ENCODE measurements around the gene ZDHHC11. TPM values are rescaled to one million over a fixed set of nuclear protein-coding genes. Genes with fewer than 3 reads are reported as not detected.
"Not testable (repeated sequence)": the region's sequence is repeated elsewhere in the genome, so short reads cannot be mapped to it uniquely, and the experiment has no call there.

The ZDHHC11 gene
- total RNA-seq, 1 donor from 2014 or later, result 1.5 TPM

DNA sequence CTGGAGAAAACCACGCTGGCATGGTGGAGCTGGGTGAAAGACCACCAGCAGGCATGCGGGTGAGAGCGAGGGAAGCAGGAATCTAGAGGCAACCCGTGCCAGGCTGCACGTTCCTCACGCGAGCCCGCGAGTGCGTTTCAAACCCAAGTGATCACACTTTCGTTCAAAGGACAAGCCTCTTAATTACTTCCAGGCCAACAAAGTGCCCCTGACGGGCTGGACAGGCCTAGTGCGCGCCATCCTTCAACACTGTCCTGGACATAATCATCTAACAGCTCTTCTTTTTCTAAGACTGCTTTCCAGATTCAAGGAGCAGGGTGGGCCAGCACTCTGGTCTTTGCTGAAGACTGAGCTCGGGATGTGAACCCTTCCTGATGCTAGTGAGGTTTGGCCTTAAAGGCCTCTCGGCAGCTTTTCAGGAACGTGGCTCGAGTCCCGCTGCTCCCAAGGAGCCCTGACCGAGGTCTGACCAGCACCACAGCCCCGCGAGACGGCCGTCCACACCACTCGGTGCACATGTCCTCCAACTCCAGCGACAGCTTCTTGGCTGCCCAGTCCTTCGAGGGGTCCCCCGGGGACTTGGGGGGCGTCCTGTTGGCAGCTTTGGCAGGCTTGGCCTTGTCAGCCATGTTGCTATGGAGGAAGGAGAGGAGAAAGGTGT is 81.2 kb downstream of the ZDHHC11 start:
- H3K4me3 ChIP-seq (ENCODE audit: low read depth, low read length); DNase-seq (ENCODE audit: low read depth): not testable (repeated sequence)

GRCh38 chr5:766666-767431 is 83.9 kb downstream of the ZDHHC11 start:
- TF ChIP-seq, protein P1, sequence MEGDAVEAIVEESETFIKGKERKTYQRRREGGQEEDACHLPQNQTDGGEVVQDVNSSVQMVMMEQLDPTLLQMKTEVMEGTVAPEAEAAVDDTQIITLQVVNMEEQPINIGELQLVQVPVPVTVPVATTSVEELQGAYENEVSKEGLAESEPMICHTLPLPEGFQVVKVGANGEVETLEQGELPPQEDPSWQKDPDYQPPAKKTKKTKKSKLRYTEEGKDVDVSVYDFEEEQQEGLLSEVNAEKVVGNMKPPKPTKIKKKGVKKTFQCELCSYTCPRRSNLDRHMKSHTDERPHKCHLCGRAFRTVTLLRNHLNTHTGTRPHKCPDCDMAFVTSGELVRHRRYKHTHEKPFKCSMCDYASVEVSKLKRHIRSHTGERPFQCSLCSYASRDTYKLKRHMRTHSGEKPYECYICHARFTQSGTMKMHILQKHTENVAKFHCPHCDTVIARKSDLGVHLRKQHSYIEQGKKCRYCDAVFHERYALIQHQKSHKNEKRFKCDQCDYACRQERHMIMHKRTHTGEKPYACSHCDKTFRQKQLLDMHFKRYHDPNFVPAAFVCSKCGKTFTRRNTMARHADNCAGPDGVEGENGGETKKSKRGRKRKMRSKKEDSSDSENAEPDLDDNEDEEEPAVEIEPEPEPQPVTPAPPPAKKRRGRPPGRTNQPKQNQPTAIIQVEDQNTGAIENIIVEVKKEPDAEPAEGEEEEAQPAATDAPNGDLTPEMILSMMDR (conservative IDR thresholded peaks at IDR 0.05; ENCODE audit: low read depth, low read length), result no peak
- H3K4me3 ChIP-seq (ENCODE audit: low read depth, low read length), result no peak overlapping the region
- DNase-seq (ENCODE audit: low read depth), result no peak

DNA sequence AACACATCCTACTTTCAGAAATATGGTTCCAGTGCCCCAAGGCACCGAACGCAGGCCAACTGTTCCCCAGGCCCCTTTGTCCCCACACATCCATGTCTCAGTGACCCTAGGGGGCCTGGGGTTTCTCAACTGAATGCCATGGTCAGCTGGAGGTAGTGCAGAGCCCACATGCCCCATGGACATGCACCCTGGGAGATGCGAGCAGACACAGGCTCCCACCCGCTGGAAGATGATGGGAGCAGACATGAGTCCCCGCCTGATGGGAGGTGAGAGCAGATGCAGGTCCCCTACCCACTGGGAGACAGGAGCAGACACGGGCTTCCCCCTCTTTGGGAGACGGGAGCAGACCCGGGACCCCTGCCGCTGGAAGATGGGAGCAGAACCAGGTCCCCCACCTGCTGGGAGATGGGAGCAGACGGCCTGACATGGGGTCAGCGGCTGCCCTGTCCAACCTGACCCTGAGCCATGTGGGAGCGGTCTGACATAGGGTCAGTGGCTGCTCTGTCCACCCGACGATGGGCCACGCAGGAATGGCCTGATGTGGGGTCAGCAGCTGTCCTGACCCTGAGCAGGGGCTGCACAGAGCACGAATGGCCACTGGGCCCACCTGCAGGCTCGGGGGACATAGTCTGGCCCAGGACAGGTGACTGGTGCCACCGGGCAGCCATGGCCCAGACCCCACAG is 84.7 kb downstream of the ZDHHC11 start:
- TF ChIP-seq, protein P1 (conservative IDR thresholded peaks at IDR 0.05; ENCODE audit: low read depth, low read length), result no peak
- no peak overlapping the region for H3K4me3 ChIP-seq (ENCODE audit: low read depth, low read length)
- no peak for DNase-seq (ENCODE audit: low read depth)

DNA sequence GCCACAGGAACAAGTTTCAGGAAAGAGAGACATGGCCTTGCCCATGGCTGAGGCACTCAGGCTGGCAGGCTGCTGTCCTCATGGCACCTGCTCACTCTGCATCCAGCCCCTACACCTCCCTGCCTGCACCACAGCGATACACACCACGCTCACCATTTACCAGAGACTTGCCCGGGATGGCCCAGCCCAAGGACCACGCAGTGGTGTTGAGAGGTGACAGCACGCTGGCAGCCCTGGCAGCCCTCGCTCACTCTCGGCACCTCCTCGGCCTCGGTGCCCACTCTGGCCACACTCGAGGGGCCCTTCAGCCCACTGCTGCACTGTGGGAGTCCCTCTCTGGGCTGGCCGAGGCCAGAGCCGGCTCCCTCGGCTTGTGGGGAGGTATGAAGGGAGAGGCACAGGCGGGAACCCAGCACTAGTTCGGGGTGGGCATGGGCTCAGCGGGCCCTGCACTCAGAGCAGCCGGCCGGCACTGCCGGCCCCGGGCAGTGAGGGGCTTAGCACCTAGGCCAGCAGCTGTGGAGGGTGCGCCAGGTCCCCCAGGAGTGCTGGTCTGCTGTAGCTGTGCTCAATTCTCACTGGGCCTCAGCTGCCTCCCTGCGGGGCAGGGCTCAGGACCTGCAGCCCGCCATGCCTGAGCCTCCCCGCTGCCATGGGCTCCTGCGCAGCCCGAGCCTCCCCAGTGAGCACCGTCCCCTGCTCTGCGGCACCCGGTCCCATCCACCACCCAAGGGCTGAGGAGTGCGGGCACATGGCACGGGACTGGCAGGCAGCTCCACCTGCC is 86.6 kb downstream of the ZDHHC11 start:
- TF ChIP-seq, protein P1 (conservative IDR thresholded peaks at IDR 0.05; ENCODE audit: low read depth, low read length), result no peak
- no peak overlapping the region for H3K4me3 ChIP-seq (ENCODE audit: low read depth, low read length)
- DNase-seq (ENCODE audit: low read depth), result no peak

- TF ChIP-seq, protein P1 (conservative IDR thresholded peaks at IDR 0.05; ENCODE audit: low read depth, low read length), result no peak
- DNase-seq (ENCODE audit: low read depth), result no peak
- H3K4me3 ChIP-seq (ENCODE audit: low read depth, low read length), result no peak overlapping the region
Observed at GRCh38 chr5:763397-763796, 87.4 kb downstream of the ZDHHC11 start.

- H3K4me3 ChIP-seq (ENCODE audit: low read depth, low read length); DNase-seq (ENCODE audit: low read depth): not testable (repeated sequence)
Observed at GRCh38 chr5:762996-763395, 87.8 kb downstream of the ZDHHC11 start.

DNA sequence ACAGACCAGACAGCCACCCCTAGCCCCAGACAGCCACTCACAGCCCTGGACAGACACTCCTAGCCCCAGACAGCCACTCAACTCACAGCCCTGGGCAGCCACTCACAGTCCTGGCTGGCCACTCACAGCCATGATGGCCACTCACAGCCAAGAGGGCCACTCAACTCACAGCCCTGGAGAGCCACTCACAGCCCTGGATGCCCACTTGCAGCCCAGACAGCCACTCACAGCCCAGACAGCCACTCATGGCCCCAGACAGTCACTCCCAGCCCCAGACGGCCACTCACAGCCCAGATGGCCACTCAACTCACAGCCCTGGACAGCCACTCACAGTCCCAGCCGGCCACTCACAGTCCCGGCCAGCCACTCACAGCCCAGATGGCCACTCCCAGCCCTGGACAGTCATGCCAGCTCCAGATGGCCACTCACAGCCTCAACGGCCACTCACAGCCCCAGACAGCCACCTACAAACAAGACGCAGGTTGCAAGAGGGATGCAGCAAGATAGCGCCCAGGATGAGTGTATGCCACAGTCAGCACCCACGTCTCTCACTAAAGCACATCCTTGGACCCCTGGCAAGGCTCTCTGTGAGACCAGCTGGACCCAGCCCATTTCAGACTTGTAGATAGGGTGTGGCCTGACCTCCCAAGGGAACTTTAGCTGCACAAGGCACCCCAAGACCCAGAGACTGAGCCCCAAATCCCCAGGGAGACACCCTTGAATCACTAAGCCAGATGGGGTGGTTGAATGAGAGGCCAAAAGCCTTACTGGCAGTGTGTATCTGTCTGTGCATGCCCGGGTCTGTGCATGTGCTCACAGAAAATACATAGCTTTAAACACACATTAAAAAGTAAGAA is 88.7 kb downstream of the ZDHHC11 start:
- TF ChIP-seq, protein P1 (conservative IDR thresholded peaks at IDR 0.05; ENCODE audit: low read depth, low read length), result no peak
- H3K4me3 ChIP-seq (ENCODE audit: low read depth, low read length), result no peak overlapping the region
- no peak for DNase-seq (ENCODE audit: low read depth)

Data from epithelial cell of proximal tubule (primary cell).